Suprapubic skin (tissue), 4 donors: ENCODE data around the gene MGAT4C. TPM values are rescaled to one million over a fixed set of nuclear protein-coding genes. Genes with fewer than 3 reads are reported as not detected.

Experiments used
- DNase-seq, 2 donors: peaks; one replicate each; pipeline ENCODE4 v3.0.0-alpha.2; 2019; ENCODE audit warnings: low spot score in 2 of 2
- H3K27ac ChIP-seq: fragments of 200-600 bp; sonication (generic); one replicate; pipeline ENCODE4 v1.5.1; 2019
- H3K27me3 ChIP-seq: fragments of 200-600 bp; sonication (generic); one replicate; pipeline ENCODE4 v1.5.1; 2019
- H3K36me3 ChIP-seq: fragments of 200-600 bp; sonication (generic); one replicate; pipeline ENCODE4 v1.5.1; 2019
- H3K4me1 ChIP-seq: fragments of 200-600 bp; sonication (generic); one replicate; pipeline ENCODE4 v1.5.1; 2019
- H3K4me3 ChIP-seq: fragments of 200-600 bp; sonication (generic); one replicate; pipeline ENCODE4 v1.5.1; 2019; ENCODE audit warnings: mild to moderate bottlenecking
- H3K9me3 ChIP-seq: fragments of 200-600 bp; sonication (generic); one replicate; pipeline ENCODE4 v1.5.1; 2019
- EP300 ChIP-seq: sonication (generic); formaldehyde crosslinking; IDR thresholded peaks from one replicate; pipeline ENCODE4 v1.6.1; 2017; ENCODE audit warnings: antibody characterized with exemption
- POLR2A ChIP-seq, 2 donors: fragments of 450-650 bp; IDR thresholded peaks; one replicate each; pipeline ENCODE4 v1.6.1; 2017; ENCODE audit warnings: antibody characterized with exemption in 2 of 2, mild to moderate bottlenecking in 2 of 2, moderate library complexity in 2 of 2
- POLR2AphosphoS5 ChIP-seq, 3 donors: sonication (generic); formaldehyde crosslinking; IDR thresholded peaks; one replicate each; pipeline ENCODE4 v1.6.1; 2017; ENCODE audit warnings: antibody characterized with exemption in 3 of 3
- WGBS: methylation state at CpG from one replicate; pipeline ENCODE4 v1.1.5; 2018; 5-methylcytosine and 5-hydroxymethylcytosine counted together
- total RNA-seq, 4 donors: library from RNA; depleted of rRNA; stranded (reverse); fragments of >200 nt; gene quantifications; one replicate each; pipeline ENCODE4 v1.1.0, GENCODE V29; 2016
- TF ChIP-seq, protein P1 (sequence below), 2 donors: fragments of 200-600 bp in 1 of 2; fragments of 450-650 bp in 1 of 2; sonication (generic) in 1 of 2; IDR thresholded peaks; one replicate each; pipeline ENCODE4 v1.5.1; 2016 to 2019; ENCODE audit warnings: antibody characterized with exemption in 2 of 2, mild to moderate bottlenecking in 1 of 2, moderate library complexity in 1 of 2

MGAT4C gene
- total RNA-seq, 4 donors from 2014 or later, result under 0.01 to 0.55 (median 0.26) TPM; not detected in 1

DNA sequence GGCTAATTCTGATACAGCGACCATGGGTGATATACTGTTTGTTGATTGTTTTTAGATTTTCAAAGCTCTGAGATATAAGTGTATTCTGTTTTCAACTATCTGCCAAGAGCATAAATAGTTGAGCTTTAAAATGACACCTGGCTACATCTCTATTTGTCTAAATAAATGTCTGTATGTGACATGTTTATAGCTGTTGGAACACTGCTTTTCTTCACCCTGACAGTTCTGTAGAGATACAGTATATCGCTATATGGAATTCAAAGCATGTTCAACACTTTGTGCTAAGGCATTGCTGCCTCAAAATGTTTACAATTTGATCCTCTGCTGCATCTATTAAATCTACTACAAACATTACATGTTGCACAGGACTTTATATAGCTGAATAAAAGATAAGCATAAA is 27.4 kb upstream of the MGAT4C start:
- DNase-seq, result no peak
- no peaks in the 10 kb centered on the region for H3K9me3 ChIP-seq
- H3K4me3 ChIP-seq, result no peak overlapping the region
- no peaks in the 10 kb centered on the region for H3K4me1 ChIP-seq
- no peak overlapping the region for H3K27ac ChIP-seq
- TF ChIP-seq, protein P1, sequence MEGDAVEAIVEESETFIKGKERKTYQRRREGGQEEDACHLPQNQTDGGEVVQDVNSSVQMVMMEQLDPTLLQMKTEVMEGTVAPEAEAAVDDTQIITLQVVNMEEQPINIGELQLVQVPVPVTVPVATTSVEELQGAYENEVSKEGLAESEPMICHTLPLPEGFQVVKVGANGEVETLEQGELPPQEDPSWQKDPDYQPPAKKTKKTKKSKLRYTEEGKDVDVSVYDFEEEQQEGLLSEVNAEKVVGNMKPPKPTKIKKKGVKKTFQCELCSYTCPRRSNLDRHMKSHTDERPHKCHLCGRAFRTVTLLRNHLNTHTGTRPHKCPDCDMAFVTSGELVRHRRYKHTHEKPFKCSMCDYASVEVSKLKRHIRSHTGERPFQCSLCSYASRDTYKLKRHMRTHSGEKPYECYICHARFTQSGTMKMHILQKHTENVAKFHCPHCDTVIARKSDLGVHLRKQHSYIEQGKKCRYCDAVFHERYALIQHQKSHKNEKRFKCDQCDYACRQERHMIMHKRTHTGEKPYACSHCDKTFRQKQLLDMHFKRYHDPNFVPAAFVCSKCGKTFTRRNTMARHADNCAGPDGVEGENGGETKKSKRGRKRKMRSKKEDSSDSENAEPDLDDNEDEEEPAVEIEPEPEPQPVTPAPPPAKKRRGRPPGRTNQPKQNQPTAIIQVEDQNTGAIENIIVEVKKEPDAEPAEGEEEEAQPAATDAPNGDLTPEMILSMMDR (IDR thresholded peaks at IDR 0.05), result no peak
- TF ChIP-seq POLR2AphosphoS5 (IDR thresholded peaks at IDR 0.05) (no peak), POLR2A (IDR thresholded peaks at IDR 0.05) (no peak), EP300 (no peak)
- H3K36me3 ChIP-seq, result no peaks in the 10 kb centered on the region
- no peaks in the 10 kb centered on the region for H3K27me3 ChIP-seq
- WGBS, result 50% methylated on average over 2 of the region's 2 CpGs

DNA sequence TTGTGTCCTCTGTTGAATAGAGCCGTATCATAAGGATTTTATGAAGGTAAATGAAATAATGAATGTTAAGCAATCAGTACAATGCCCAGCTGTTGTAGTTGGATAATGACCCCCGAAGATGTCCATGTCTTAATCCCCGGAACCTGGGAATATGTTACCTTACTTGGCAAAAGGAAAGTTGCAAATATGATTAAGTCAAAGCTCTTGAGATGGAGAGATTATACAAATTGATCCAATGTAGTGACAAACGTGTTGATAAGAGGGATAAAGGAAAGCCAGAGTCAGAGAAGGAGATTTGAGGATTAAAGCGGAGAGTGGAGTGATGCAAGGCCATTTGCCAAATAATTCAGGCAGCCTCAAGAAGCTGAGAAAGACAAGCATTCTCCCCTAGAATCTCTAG is 19.2 kb upstream of the MGAT4C start:
- TF ChIP-seq, protein P1 (IDR thresholded peaks at IDR 0.05), result no peak
- TF ChIP-seq POLR2AphosphoS5 (IDR thresholded peaks at IDR 0.05) (no peak), EP300 (no peak), POLR2A (IDR thresholded peaks at IDR 0.05) (no peak)
- Histone ChIP-seq H3K27ac (no peak overlapping the region), H3K4me3 (no peak overlapping the region), H3K36me3 (no peaks in the 10 kb centered on the region), H3K27me3 (no peaks in the 10 kb centered on the region), H3K4me1 (no peaks in the 10 kb centered on the region), H3K9me3 (no peaks in the 10 kb centered on the region)
- DNase-seq, result no peak
- WGBS, result 89% methylated on average over 5 of the region's 5 CpGs

GRCh38 chr12:86265329-86265695 is 9.1 kb upstream of the MGAT4C start:
- DNase-seq, result no peak
- TF ChIP-seq EP300 (no peak), POLR2AphosphoS5 (IDR thresholded peaks at IDR 0.05) (no peak), POLR2A (IDR thresholded peaks at IDR 0.05) (no peak)
- TF ChIP-seq, protein P1 (IDR thresholded peaks at IDR 0.05), result no peak
- Histone ChIP-seq H3K27me3 (peaks cover 3% of the 10 kb centered on the region), H3K36me3 (no peaks in the 10 kb centered on the region), H3K27ac (peak overlapping the region; percentile 73), H3K9me3 (no peaks in the 10 kb centered on the region), H3K4me1 (peaks cover 15% of the 10 kb centered on the region), H3K4me3 (peak overlapping the region; percentile 41)
- WGBS, result 47% methylated on average over 5 of the region's 5 CpGs

DNA sequence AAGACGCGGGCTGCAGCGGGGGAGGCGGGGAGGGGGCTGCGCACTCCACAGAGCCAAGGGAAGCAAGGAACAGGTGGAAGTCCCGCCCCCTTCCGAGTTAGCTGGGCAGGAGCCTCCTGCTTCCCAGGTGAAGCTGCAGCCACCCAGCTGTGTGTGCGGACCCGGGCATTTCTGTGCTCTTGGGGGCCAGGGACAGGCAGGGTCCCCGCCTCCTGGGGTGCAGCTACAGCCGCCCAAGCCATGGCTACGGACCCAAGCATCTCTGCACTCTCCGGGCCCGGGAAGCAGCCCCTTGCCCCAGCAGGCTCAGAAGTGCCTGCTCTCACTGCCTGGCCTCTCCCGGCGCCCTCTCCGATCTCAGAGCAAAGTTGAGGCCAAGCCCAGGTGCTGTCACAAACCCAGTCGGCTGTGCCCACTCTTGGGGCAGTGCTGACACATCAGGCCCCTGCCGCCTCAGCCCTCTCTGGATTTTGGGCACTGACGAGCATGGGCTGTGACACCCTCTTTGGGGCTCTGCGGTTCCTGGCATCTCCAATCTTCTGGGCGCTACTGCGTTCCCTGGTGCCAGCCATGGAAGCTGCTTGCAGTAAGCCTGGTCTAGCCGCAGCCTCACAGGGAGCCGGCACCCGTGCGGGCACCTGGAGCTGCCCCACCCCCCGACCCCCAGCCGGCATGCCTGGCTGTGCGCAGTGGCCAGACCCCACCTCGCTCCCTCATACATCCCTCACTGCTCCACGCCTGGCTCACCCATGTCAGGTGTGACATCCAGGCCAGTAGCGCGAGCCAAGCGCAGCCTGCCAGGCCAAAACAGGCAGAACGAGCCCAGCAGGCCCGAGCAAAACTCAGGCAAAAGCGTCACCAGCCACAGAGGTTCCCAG is 8.5 kb upstream of the MGAT4C start:
- Histone ChIP-seq H3K36me3 (no peaks in the 10 kb centered on the region), H3K27ac (peak overlapping the region; percentile 73), H3K9me3 (no peaks in the 10 kb centered on the region), H3K4me1 (peaks cover 15% of the 10 kb centered on the region), H3K27me3 (peaks cover 3% of the 10 kb centered on the region), H3K4me3 (peak overlapping the region; percentile 41)
- no peak for TF ChIP-seq EP300
- peak in 1 of 3 donors; percentile 63 for TF ChIP-seq POLR2AphosphoS5 (IDR thresholded peaks at IDR 0.05)
- WGBS, result 30% methylated on average over 21 of the region's 38 CpGs
- peak; percentile 72 to 83 for DNase-seq

DNA sequence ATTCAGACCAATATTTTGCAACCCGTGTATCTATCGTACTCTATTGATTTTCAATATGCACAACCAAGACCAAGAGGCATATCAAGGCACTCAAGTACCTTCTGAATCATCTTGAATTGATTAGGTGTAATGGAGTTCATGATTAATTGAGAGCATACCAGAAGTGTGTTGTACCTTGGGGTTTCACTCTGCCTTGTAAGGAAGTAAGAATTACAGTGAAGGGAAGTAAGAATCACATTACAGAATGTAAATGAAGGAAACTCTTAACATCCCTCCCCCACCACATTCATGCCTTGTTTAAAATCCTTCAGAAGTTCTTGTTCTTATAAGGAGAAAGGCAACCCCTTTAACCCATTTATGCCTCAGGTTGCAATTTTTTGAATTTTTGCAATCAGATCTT is 5.4 kb upstream of the MGAT4C start:
- Histone ChIP-seq H3K4me1 (peaks cover 15% of the 10 kb centered on the region), H3K4me3 (no peak overlapping the region), H3K27ac (no peak overlapping the region), H3K9me3 (no peaks in the 10 kb centered on the region), H3K27me3 (peaks cover 3% of the 10 kb centered on the region), H3K36me3 (no peaks in the 10 kb centered on the region)
- DNase-seq, result no peak
- TF ChIP-seq, protein P1 (IDR thresholded peaks at IDR 0.05), result no peak
- no peak for TF ChIP-seq EP300
- no peak for TF ChIP-seq POLR2AphosphoS5 (IDR thresholded peaks at IDR 0.05)
- no peak for TF ChIP-seq POLR2A (IDR thresholded peaks at IDR 0.05)
- 88% methylated on average over 2 of the region's 2 CpGs for WGBS
